ENCODE data around the gene EVI5.

DNA sequence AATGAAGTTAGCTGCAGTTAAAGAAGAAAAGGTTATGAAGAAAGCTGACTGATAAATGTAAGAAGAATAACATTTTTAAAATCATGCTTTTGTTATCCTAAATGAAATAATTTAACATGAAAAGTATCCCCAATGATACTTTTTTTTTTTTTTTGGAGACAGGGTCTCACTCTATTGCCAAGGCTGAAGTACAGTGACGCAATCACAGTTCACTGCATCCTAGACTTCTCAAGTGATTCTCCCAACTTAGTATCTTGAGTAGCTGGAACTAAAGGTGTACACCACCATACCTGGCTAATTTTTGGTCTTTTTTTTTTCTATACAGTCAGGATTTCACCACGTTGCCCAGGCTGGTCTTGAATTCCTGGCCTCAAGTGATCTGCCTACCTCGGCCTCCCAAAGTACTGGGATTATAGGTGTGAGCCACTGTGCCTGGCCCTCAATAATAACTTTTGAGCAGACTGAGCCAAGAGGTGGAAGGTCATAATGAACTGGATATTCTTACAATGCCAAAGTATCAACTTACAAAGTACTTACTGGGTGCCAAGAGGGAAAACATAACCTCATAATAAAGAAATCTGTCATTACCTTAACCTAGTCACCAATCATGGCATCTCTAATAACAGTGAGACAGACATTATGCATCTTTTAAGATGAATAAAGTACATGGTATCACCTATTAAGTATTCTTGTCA, 94.5 kb downstream of the EVI5 start:
- TF ChIP-seq GATA2 (IDR thresholded peaks at IDR 0.05; ENCODE audit: low read depth, low read length) (no peak), GATA3 (IDR thresholded peaks at IDR 0.05; ENCODE audit: low read depth, low read length) (no peak)

Data from SH-SY5Y (cell line).